ENCODE measurements around the gene RUVBL1.
A peak's percentile ranks its signal among the peaks of the same experiment; 100 is the strongest.

RUVBL1 gene

GRCh38 chr3:128067489-128067888, 56.1 kb downstream of the RUVBL1 start:
- peak; percentile 27 for DNase-seq (ENCODE audit: low spot score)

- no peak for DNase-seq (ENCODE audit: low spot score)
These were observed 56.9 kb downstream of the RUVBL1 start for GRCh38 chr3:128066676-128067075.

GRCh38 chr3:128066114-128066513, 57.5 kb downstream of the RUVBL1 start:
- DNase-seq (ENCODE audit: low spot score) = no peak

GRCh38 chr3:128064962-128065361, 58.6 kb downstream of the RUVBL1 start:
- no peak for DNase-seq (ENCODE audit: low spot score)

GRCh38 chr3:128063865-128064264, 59.7 kb downstream of the RUVBL1 start:
- no peak for DNase-seq (ENCODE audit: low spot score)

GRCh38 chr3:128062033-128062745, 61.4 kb downstream of the RUVBL1 start:
- DNase-seq (ENCODE audit: low spot score) = no peak

GRCh38 chr3:128060473-128061381, 62.9 kb downstream of the RUVBL1 start:
- DNase-seq (ENCODE audit: low spot score) = no peak

GRCh38 chr3:128056258-128056657, 67.4 kb downstream of the RUVBL1 start:
- DNase-seq (ENCODE audit: low spot score) = no peak

GRCh38 chr3:128054367-128054766, 69.2 kb downstream of the RUVBL1 start:
- no peak for DNase-seq (ENCODE audit: low spot score)

GRCh38 chr3:128053614-128054013, 70.0 kb downstream of the RUVBL1 start:
- no peak for DNase-seq (ENCODE audit: low spot score)

- DNase-seq (ENCODE audit: low spot score) = peak; percentile 14
These were observed 70.8 kb downstream of the RUVBL1 start for GRCh38 chr3:128052595-128053351.

GRCh38 chr3:128051837-128052594, 71.6 kb downstream of the RUVBL1 start, which contains the start of gene SEC61A1:
Gene SEC61A1 (plus strand): TSS chr3:128052437. CDS start chr3:128052553, 116 bp downstream.
- DNase-seq (ENCODE audit: low spot score) = peak; percentile 88

- DNase-seq (ENCODE audit: low spot score) = peak; percentile 55
These were observed 72.2 kb downstream of the RUVBL1 start for GRCh38 chr3:128051459-128051836.

- no peak for DNase-seq (ENCODE audit: low spot score)
These were observed 73.0 kb downstream of the RUVBL1 start for GRCh38 chr3:128050597-128050996.

GRCh38 chr3:128041344-128041743, 82.3 kb downstream of the RUVBL1 start:
- DNase-seq (ENCODE audit: low spot score) = no peak

GRCh38 chr3:128040660-128041059, 83.0 kb downstream of the RUVBL1 start:
- no peak for DNase-seq (ENCODE audit: low spot score)

- DNase-seq (ENCODE audit: low spot score) = no peak
These were observed 83.6 kb downstream of the RUVBL1 start for GRCh38 chr3:128040041-128040440.

- DNase-seq (ENCODE audit: low spot score) = no peak
These were observed 87.5 kb downstream of the RUVBL1 start for GRCh38 chr3:128036119-128036518.

GRCh38 chr3:128033102-128033501, 90.5 kb downstream of the RUVBL1 start:
- no peak for DNase-seq (ENCODE audit: low spot score)
